A549 (cell line): Measurements from ENCODE around the gene PIGC. TPM values are rescaled to one million over a fixed set of nuclear protein-coding genes. Genes with fewer than 3 reads are reported as not detected.

Experiments
- ATAC-seq, 2 experiments: fragments of 200-7000 bp in 1 of 2; fragments of >200 bp in 1 of 2; cut with Nextera tagmentation in 1 of 2; cut with Tn5 transposase in 1 of 2; 3 replicates each; pipeline versions ENCODE4 v1.8.0 to v1.9.1; 2018 to 2020; ENCODE audit warnings: mild to moderate bottlenecking in 1 of 2, moderate library complexity in 1 of 2
- CTCF ChIA-PET: fragments of 300-600 bp; sonication (Branson Sonifier 250); formaldehyde crosslinking; extraction: SDS; loops from one replicate; lab custom pipeline; 2021; ENCODE audit warnings: antibody characterized with exemption, inconsistent platforms; lab: Yijun Ruan, JAX
- POLR2A ChIA-PET: fragments of 350-600 bp; formaldehyde crosslinking; extraction: SDS; loops from one replicate; lab custom pipeline; 2021; ENCODE audit warnings: antibody characterized with exemption, inconsistent platforms; lab: Yijun Ruan, JAX
- DNase-seq, 2 experiments: peaks; one replicate each; pipeline versions ENCODE4 v3.0.0 to v3.0.0-alpha.2; 2011 to 2016; ENCODE audit warnings: low read depth in 1 of 2, low spot score in 1 of 2
- FAIRE-seq: peaks from 2 replicates; lab custom pipeline; 2011; peaks lifted over from hg19 to GRCh38; lab: Jason Lieb, UNC
- H3K27ac ChIP-seq, 2 experiments: fragments of >200 bp; sonication (Bioruptor Twin); formaldehyde crosslinking; 3 replicates each; pipeline ENCODE4 v1.5.1; 2016 to 2017
- H3K4me1 ChIP-seq: fragments of >200 bp; sonication (Bioruptor Twin); formaldehyde crosslinking; 3 replicates; pipeline ENCODE4 v1.6.1; 2016
- H3K4me2 ChIP-seq: fragments of >200 bp; sonication (Bioruptor Twin); formaldehyde crosslinking; 3 replicates; pipeline ENCODE4 v1.6.1; 2016
- H3K4me3 ChIP-seq: fragments of >200 bp; sonication (Bioruptor Twin); formaldehyde crosslinking; 3 replicates; pipeline ENCODE4 v1.5.1; 2016
- H3K9me3 ChIP-seq: fragments of >200 bp; sonication (Bioruptor Twin); formaldehyde crosslinking; 3 replicates; pipeline ENCODE4 v1.6.1; 2016
- ELK1 ChIP-seq: fragments of 150-350 bp; IDR thresholded peaks from 2 replicates; pipeline ENCODE4 v1.6.1; 2014; ENCODE audit warnings: low read depth, mild to moderate bottlenecking, low read length
- FOSB ChIP-seq: fragments of 250-450 bp; sonication (Bioruptor Pico); IDR thresholded peaks from 2 replicates; pipeline ENCODE4 v1.5.0; 2020; ENCODE audit warnings: mild to moderate bottlenecking, moderate library complexity
- FOSL2 ChIP-seq, 2 experiments: fragments of 450-650 bp in 1 of 2; fragments of >200 bp in 1 of 2; sonication (Bioruptor Twin) in 1 of 2; formaldehyde crosslinking; IDR thresholded peaks; 2 replicates each; pipeline versions ENCODE4 v1.5.0 to v1.6.1; 2016 to 2020; ENCODE audit warnings: mild to moderate bottlenecking in 1 of 2, moderate library complexity in 1 of 2
- HMGXB4 ChIP-seq: fragments of 250-450 bp; sonication (Bioruptor Pico); IDR thresholded peaks from 2 replicates; pipeline ENCODE4 v1.5.0; 2021; ENCODE audit warnings: mild to moderate bottlenecking, moderate library complexity, borderline replicate concordance
- HOXA7 ChIP-seq: fragments of 250-450 bp; sonication (Bioruptor Pico); IDR thresholded peaks from 2 replicates; pipeline ENCODE4 v1.5.0; 2020; ENCODE audit warnings: mild to moderate bottlenecking, moderate library complexity
- JUNB ChIP-seq: fragments of >200 bp; sonication (Bioruptor Twin); formaldehyde crosslinking; IDR thresholded peaks from 2 replicates; pipeline ENCODE4 v1.6.1; 2016
- KDM1A ChIP-seq: fragments of 200-600 bp; sonication (generic); IDR thresholded peaks from 2 replicates; pipeline ENCODE4 v1.6.1; 2016; ENCODE audit warnings: low read depth, mild to moderate bottlenecking
- KDM5A ChIP-seq: fragments of 200-600 bp; sonication (generic); IDR thresholded peaks from 2 replicates; pipeline ENCODE4 v1.6.1; 2016; ENCODE audit warnings: antibody characterized with exemption, mild to moderate bottlenecking
- PHF8 ChIP-seq: fragments of 200-600 bp; sonication (generic); IDR thresholded peaks from 2 replicates; pipeline ENCODE4 v1.6.1; 2016; ENCODE audit warnings: low read depth, mild to moderate bottlenecking, antibody characterized with exemption, moderate library complexity, borderline replicate concordance
- RAD21 ChIP-seq, 2 experiments: fragments of >200 bp in 1 of 2; sonication (Bioruptor Twin) in 1 of 2; formaldehyde crosslinking in 1 of 2; IDR thresholded peaks in 1 of 2; conservative IDR thresholded peaks in 1 of 2; 2 replicates in 1 of 2; 3 replicates in 1 of 2; pipeline ENCODE4 v1.6.1; 2012 to 2018; ENCODE audit warnings: inconsistent platforms in 1 of 2
- RARB ChIP-seq: fragments of 250-450 bp; sonication (Bioruptor Pico); IDR thresholded peaks from 2 replicates; pipeline ENCODE4 v1.8.0; 2021; ENCODE audit warnings: mild to moderate bottlenecking, moderate library complexity
- RNF2 ChIP-seq: fragments of 200-600 bp; sonication (generic); IDR thresholded peaks from 2 replicates; pipeline ENCODE4 v1.6.1; 2016; ENCODE audit warnings: low read depth, mild to moderate bottlenecking, antibody characterized with exemption, moderate library complexity, borderline replicate concordance
- SMC3 ChIP-seq: fragments of >200 bp; sonication (Bioruptor Twin); formaldehyde crosslinking; IDR thresholded peaks from 3 replicates; pipeline ENCODE4 v1.6.1; 2018; ENCODE audit warnings: inconsistent platforms
- SREBF2 ChIP-seq: fragments of 450-650 bp; IDR thresholded peaks from 2 replicates; pipeline ENCODE4 v1.6.1; 2014; ENCODE audit warnings: mild to moderate bottlenecking, moderate library complexity
- ZNF302 ChIP-seq: fragments of 250-450 bp; sonication (Bioruptor Pico); IDR thresholded peaks from 2 replicates; pipeline ENCODE4 v1.9.0; 2021; ENCODE audit warnings: inconsistent platforms, mild to moderate bottlenecking, moderate library complexity
- WGBS: methylation state at CpG from one replicate; pipeline ENCODE4 v1.1.6; 2017; ENCODE audit errors: missing lambda C conversion rate; 5-methylcytosine and 5-hydroxymethylcytosine counted together
- polyA plus RNA-seq, 4 experiments: library from polyadenylated mRNA; depleted of rRNA in 3 of 4; stranded (reverse); fragments of >200 nt; fragmentation: RNase III in 1 of 4; extraction: RNeasy Plus Mini Kit Qiagen cat#74134 plus additional on column Dnase treatment in 1 of 4; gene quantifications; 2 replicates in 3 of 4; 3 replicates in 1 of 4; pipeline ENCODE4 v1.2.3, GENCODE V29; 2011 to 2017
- TF ChIP-seq, protein P1 (sequence below): fragments of 200-600 bp; sonication (generic); IDR thresholded peaks from 2 replicates; pipeline ENCODE4 v1.6.1; 2016; ENCODE audit warnings: antibody characterized with exemption, mild to moderate bottlenecking, moderate library complexity
- TF ChIP-seq, protein P2 (sequence below): fragments of >200 bp; sonication (Bioruptor Twin); formaldehyde crosslinking; IDR thresholded peaks from 3 replicates; pipeline ENCODE4 v1.5.1; 2016
- TF ChIP-seq, protein P3 (sequence below): fragments of >200 bp; sonication (Bioruptor Twin); formaldehyde crosslinking; IDR thresholded peaks from 2 replicates; pipeline ENCODE4 v1.6.1; 2016

Gene PIGC
- polyA plus RNA-seq, 2 of the 4 experiments (the other 2 are of a cell fraction), result 30.7 to 50.0 TPM

- Histone ChIP-seq H3K4me3 (no peak overlapping the region), H3K4me2 (no peak overlapping the region), H3K4me1 (peaks cover 49% of the 10 kb centered on the region), H3K9me3 (no peaks in the 10 kb centered on the region), H3K27ac (no peak overlapping the region)
- 81% methylated on average over 1 of the region's 1 CpG for WGBS
- FAIRE-seq (no peak), DNase-seq (no peak), ATAC-seq (no peak)
- CTCF ChIA-PET, result interaction anchor here (7.1 kb wide), 1 partner anchor 264 kb away, joined by 62 read pairs; no protein-coding TSS in a partner anchor
- POLR2A ChIA-PET, result no interaction called here
- TF ChIP-seq HOXA7 (no peak), SREBF2 (no peak), ELK1 (no peak), PHF8 (no peak), JUNB (no peak), ZNF302 (CRISPR knock-in tag) (no peak)
- TF ChIP-seq, protein P1, sequence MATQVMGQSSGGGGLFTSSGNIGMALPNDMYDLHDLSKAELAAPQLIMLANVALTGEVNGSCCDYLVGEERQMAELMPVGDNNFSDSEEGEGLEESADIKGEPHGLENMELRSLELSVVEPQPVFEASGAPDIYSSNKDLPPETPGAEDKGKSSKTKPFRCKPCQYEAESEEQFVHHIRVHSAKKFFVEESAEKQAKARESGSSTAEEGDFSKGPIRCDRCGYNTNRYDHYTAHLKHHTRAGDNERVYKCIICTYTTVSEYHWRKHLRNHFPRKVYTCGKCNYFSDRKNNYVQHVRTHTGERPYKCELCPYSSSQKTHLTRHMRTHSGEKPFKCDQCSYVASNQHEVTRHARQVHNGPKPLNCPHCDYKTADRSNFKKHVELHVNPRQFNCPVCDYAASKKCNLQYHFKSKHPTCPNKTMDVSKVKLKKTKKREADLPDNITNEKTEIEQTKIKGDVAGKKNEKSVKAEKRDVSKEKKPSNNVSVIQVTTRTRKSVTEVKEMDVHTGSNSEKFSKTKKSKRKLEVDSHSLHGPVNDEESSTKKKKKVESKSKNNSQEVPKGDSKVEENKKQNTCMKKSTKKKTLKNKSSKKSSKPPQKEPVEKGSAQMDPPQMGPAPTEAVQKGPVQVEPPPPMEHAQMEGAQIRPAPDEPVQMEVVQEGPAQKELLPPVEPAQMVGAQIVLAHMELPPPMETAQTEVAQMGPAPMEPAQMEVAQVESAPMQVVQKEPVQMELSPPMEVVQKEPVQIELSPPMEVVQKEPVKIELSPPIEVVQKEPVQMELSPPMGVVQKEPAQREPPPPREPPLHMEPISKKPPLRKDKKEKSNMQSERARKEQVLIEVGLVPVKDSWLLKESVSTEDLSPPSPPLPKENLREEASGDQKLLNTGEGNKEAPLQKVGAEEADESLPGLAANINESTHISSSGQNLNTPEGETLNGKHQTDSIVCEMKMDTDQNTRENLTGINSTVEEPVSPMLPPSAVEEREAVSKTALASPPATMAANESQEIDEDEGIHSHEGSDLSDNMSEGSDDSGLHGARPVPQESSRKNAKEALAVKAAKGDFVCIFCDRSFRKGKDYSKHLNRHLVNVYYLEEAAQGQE, result no peak
These were observed 11.6 kb upstream of the PIGC start for GRCh38 chr1:172455451-172455850.

DNA sequence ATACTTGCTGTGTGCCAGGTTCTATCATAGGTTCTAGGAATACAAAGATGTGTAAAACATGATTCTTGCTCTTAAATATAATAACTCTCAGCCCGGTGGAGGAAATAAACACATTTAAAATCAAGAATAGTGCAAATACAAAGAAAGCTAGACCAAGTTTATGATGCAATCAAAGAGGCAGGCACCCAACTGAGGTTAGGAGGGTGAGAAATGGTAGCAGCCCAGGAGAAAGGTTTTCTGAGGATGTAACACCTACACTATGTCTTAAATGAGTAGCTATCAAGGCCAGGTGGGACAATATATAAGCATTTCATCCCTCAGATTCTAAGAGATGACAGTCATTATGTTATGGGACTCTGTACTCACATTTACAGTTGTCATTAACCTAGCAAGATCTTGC lies 9.7 kb upstream of the PIGC start:
- FAIRE-seq, result no peak
- 17% methylated on average over 1 of the region's 1 CpG for WGBS
- ChIA-PET CTCF (interaction anchor here (1.3 to 7.1 kb wide), 3 partner anchors 10 to 266 kb away, joined by 5 to 62 read pairs (median 8); partner anchors contain the start of gene PIGC), POLR2A (interaction anchor here (1.1 kb wide), 1 partner anchor 79 kb away, joined by 4 read pairs; no protein-coding TSS in a partner anchor)
- Histone ChIP-seq H3K27ac (peak overlapping the region in 1 of 2 experiments; percentile 20; a peak in 1 of 6 replicates), H3K9me3 (no peaks in the 10 kb centered on the region), H3K4me3 (no peak overlapping the region), H3K4me2 (peak overlapping the region; percentile 33; the same call in 2 of the 3 replicates), H3K4me1 (peaks cover 56% of the 10 kb centered on the region)
- ATAC-seq, result no peak
- no peak for DNase-seq
- TF ChIP-seq FOSB (CRISPR knock-in tag) (no peak), FOSL2 (IDR thresholded peaks at IDR 0.05) (no peak), FOSL2 (CRISPR knock-in tag; IDR thresholded peaks at IDR 0.05) (no peak), RAD21 (conservative IDR thresholded peaks at IDR 0.05 in 1 of 2, IDR thresholded peaks at IDR 0.05 in 1 of 2) (no peak), PHF8 (no peak), KDM1A (no peak), RNF2 (no peak), RARB (CRISPR knock-in tag) (no peak), ZNF302 (CRISPR knock-in tag) (no peak), KDM5A (no peak)

- FAIRE-seq (no peak), DNase-seq (no peak), ATAC-seq (no peak)
- H3K4me1 ChIP-seq, result peaks cover 60% of the 10 kb centered on the region
- ChIA-PET CTCF (interaction anchor here (1.3 to 7.1 kb wide), 3 partner anchors 11 to 451 kb away, joined by 3 to 62 read pairs (median 8); no protein-coding TSS in a partner anchor), POLR2A (interaction anchor here (0.9 to 1.1 kb wide), 2 partner anchors 79 kb away, joined by 3 to 4 read pairs; no protein-coding TSS in a partner anchor)
- no peak overlapping the region for H3K4me3 ChIP-seq
- H3K27ac ChIP-seq, result peak overlapping the region in 1 of 2 experiments; percentile 48; a peak in 3 of 6 replicates
- H3K4me2 ChIP-seq, result peak overlapping the region; percentile 33; the same call in 2 of the 3 replicates
- no peaks in the 10 kb centered on the region for H3K9me3 ChIP-seq
- 61% methylated on average over 6 of the region's 6 CpGs for WGBS
- TF ChIP-seq, protein P2, sequence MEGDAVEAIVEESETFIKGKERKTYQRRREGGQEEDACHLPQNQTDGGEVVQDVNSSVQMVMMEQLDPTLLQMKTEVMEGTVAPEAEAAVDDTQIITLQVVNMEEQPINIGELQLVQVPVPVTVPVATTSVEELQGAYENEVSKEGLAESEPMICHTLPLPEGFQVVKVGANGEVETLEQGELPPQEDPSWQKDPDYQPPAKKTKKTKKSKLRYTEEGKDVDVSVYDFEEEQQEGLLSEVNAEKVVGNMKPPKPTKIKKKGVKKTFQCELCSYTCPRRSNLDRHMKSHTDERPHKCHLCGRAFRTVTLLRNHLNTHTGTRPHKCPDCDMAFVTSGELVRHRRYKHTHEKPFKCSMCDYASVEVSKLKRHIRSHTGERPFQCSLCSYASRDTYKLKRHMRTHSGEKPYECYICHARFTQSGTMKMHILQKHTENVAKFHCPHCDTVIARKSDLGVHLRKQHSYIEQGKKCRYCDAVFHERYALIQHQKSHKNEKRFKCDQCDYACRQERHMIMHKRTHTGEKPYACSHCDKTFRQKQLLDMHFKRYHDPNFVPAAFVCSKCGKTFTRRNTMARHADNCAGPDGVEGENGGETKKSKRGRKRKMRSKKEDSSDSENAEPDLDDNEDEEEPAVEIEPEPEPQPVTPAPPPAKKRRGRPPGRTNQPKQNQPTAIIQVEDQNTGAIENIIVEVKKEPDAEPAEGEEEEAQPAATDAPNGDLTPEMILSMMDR, result no peak
- TF ChIP-seq, protein P3, sequence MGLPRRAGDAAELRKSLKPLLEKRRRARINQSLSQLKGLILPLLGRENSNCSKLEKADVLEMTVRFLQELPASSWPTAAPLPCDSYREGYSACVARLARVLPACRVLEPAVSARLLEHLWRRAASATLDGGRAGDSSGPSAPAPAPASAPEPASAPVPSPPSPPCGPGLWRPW, result no peak
- no peak for TF ChIP-seq SREBF2
- no peak for TF ChIP-seq SMC3
- TF ChIP-seq, protein P1, result no peak
- no peak for TF ChIP-seq HMGXB4 (CRISPR knock-in tag)
These were observed 9.3 kb upstream of the PIGC start for GRCh38 chr1:172453153-172453545.
